ENCODE data around the gene RHPN2. TPM values are rescaled to one million over a fixed set of nuclear protein-coding genes. Genes with fewer than 3 reads are reported as not detected.
"Not testable (repeated sequence)": the region's sequence is repeated elsewhere in the genome, so short reads cannot be mapped to it uniquely, and the experiment has no call there.

RHPN2 gene
- total and polyA plus RNA-seq, 10 donors, result 1.2 to 5.3 (median 2.6) TPM

- H3K27ac ChIP-seq, result no peak overlapping the region
- DNase-seq, result no peak
- H3K4me1 ChIP-seq, result no peaks in the 10 kb centered on the region
- no peaks in the 10 kb centered on the region for H3K9me3 ChIP-seq
- H3K36me3 ChIP-seq, result peaks cover 0 to 5% (median 0%) of the 10 kb centered on the region in 6 donors
- H3K4me3 ChIP-seq, result no peak overlapping the region
- TF ChIP-seq CTCF (IDR thresholded peaks at IDR 0.05 in 8 of 11, conservative IDR thresholded peaks at IDR 0.05 in 3 of 11) (no peak), POLR2A (IDR thresholded peaks at IDR 0.05) (no peak)
- intact Hi-C loops (cut with DNase I; ENCODE audit: low total_unique reads), result no loop called here
- H3K27me3 ChIP-seq (replicated peaks in 1 of 7), result no peaks in the 10 kb centered on the region
- WGBS, 5 donors, result 70 to 85% (median 75%) methylated on average over 3 of the region's 3 CpGs
Measured at GRCh38 chr19:32998722-32999121, 66.0 kb downstream of the RHPN2 start.

- no peak for DNase-seq
- H3K9me3 ChIP-seq, result no peaks in the 10 kb centered on the region
- TF ChIP-seq POLR2AphosphoS5 (IDR thresholded peaks at IDR 0.05) (no peak), POLR2A (IDR thresholded peaks at IDR 0.05) (no peak), CTCF (IDR thresholded peaks at IDR 0.05 in 8 of 11, conservative IDR thresholded peaks at IDR 0.05 in 3 of 11) (no peak)
- intact Hi-C loops (cut with DNase I; ENCODE audit: low total_unique reads), result no loop called here
- no peak overlapping the region for H3K4me3 ChIP-seq
- H3K4me1 ChIP-seq, result no peaks in the 10 kb centered on the region
- peaks cover 0 to 5% (median 0%) of the 10 kb centered on the region in 6 donors for H3K36me3 ChIP-seq
- no peak overlapping the region for H3K27ac ChIP-seq
- no peaks in the 10 kb centered on the region for H3K27me3 ChIP-seq (replicated peaks in 1 of 7)
- WGBS, 5 donors, result 78 to 93% (median 84%) methylated on average over 14 of the region's 14 CpGs
Measured at GRCh38 chr19:32997716-32998355, 66.9 kb downstream of the RHPN2 start.

- H3K4me3 ChIP-seq; H3K27ac ChIP-seq; H3K4me1 ChIP-seq; H3K9me3 ChIP-seq; H3K27me3 ChIP-seq (replicated peaks in 1 of 7); intact Hi-C loops (cut with DNase I; ENCODE audit: low total_unique reads); DNase-seq; H3K36me3 ChIP-seq: not testable (repeated sequence)
- whole genome bisulfite sequencing, 5 donors, result 76 to 79% (median 78%) methylated on average over 7 of the region's 7 CpGs
Measured at GRCh38 chr19:32997061-32997464, 67.6 kb downstream of the RHPN2 start.

GRCh38 chr19:32995966-32996365 is 68.7 kb downstream of the RHPN2 start:
- H3K9me3 ChIP-seq; intact Hi-C loops (cut with DNase I; ENCODE audit: low total_unique reads); H3K4me1 ChIP-seq; H3K27ac ChIP-seq; H3K27me3 ChIP-seq (replicated peaks in 1 of 7); H3K4me3 ChIP-seq; H3K36me3 ChIP-seq; DNase-seq: not testable (repeated sequence)
- 84 to 100% (median 94%) methylated on average over 1 to 17 of the region's 17 CpGs for WGBS, 5 donors

GRCh38 chr19:32988724-32989123 is 76.0 kb downstream of the RHPN2 start:
- no peak for DNase-seq
- Histone ChIP-seq H3K36me3 (peaks cover 0 to 12% (median 0%) of the 10 kb centered on the region in 6 donors), H3K4me1 (no peaks in the 10 kb centered on the region), H3K9me3 (no peaks in the 10 kb centered on the region), H3K27ac (no peak overlapping the region), H3K4me3 (no peak overlapping the region), H3K27me3 (replicated peaks in 1 of 7) (no peaks in the 10 kb centered on the region)
- intact Hi-C loops (cut with DNase I; ENCODE audit: low total_unique reads), result no loop called here
- TF ChIP-seq POLR2A (IDR thresholded peaks at IDR 0.05) (no peak), CTCF (IDR thresholded peaks at IDR 0.05 in 8 of 11, conservative IDR thresholded peaks at IDR 0.05 in 3 of 11) (no peak), POLR2AphosphoS5 (IDR thresholded peaks at IDR 0.05) (no peak)
- 71 to 86% (median 77%) methylated on average over 5 of the region's 5 CpGs for WGBS, 5 donors

GRCh38 chr19:32988254-32988653 is 76.4 kb downstream of the RHPN2 start:
- H3K27ac ChIP-seq; H3K9me3 ChIP-seq; intact Hi-C loops (cut with DNase I; ENCODE audit: low total_unique reads); H3K27me3 ChIP-seq (replicated peaks in 1 of 7); DNase-seq; H3K4me3 ChIP-seq; H3K4me1 ChIP-seq: not testable (repeated sequence)
- peaks cover 0 to 12% (median 0%) of the 10 kb centered on the region in 6 donors for H3K36me3 ChIP-seq
- WGBS, 5 donors, result 90 to 98% (median 96%) methylated on average over 5 of the region's 5 CpGs

GRCh38 chr19:32982488-32982887 is 82.2 kb downstream of the RHPN2 start:
- 91 to 95% (median 93%) methylated on average over 5 to 6 of the region's 6 CpGs for WGBS, 5 donors
- H3K27ac ChIP-seq; H3K4me3 ChIP-seq; H3K36me3 ChIP-seq; H3K4me1 ChIP-seq; H3K27me3 ChIP-seq (replicated peaks in 1 of 7); DNase-seq; intact Hi-C loops (cut with DNase I; ENCODE audit: low total_unique reads); H3K9me3 ChIP-seq: not testable (repeated sequence)

GRCh38 chr19:32979807-32980206 is 84.9 kb downstream of the RHPN2 start:
- H3K4me1 ChIP-seq, result peaks cover 0 to 16% (median 2%) of the 10 kb centered on the region in 6 donors
- 82 to 91% (median 85%) methylated on average over 7 of the region's 7 CpGs for WGBS, 5 donors
- H3K9me3 ChIP-seq; H3K27me3 ChIP-seq (replicated peaks in 1 of 7); H3K27ac ChIP-seq; DNase-seq; intact Hi-C loops (cut with DNase I; ENCODE audit: low total_unique reads); H3K4me3 ChIP-seq; H3K36me3 ChIP-seq: not testable (repeated sequence)

Measured in spleen (tissue), 11 donors.